Posterior vena cava (tissue), 2 donors: ENCODE results near the gene GPR149. TPM values are rescaled to one million over a fixed set of nuclear protein-coding genes. Genes with fewer than 3 reads are reported as not detected.
"Not testable (repeated sequence)": the region's sequence is repeated elsewhere in the genome, so short reads cannot be mapped to it uniquely, and the experiment has no call there.

ENCODE experiments used
- DNase-seq: peaks from one replicate; pipeline ENCODE4 v3.0.0-alpha.2; 2020; ENCODE audit warnings: low spot score
- intact Hi-C, 2 donors: fragments of 100-400 bp; cut with DNase I; formaldehyde crosslinking; loops; one replicate each; pipeline versions ENCODE4 v1.14.1 to v1.14.2; 2022 to 2023
- long read RNA-seq, 2 donors: library from polyadenylated mRNA; unstranded; transcript quantifications; one replicate each; pipeline ENCODE4 v2.0.0, GENCODE V29; 2020 to 2021
- total RNA-seq, 2 donors: library from RNA; stranded (reverse); fragmentation: NEBNext Ultra II Directional; extraction: Animal tissue kit (Norgen Biotek cat#: 25700); gene quantifications; one replicate each; pipeline ENCODE4 v1.2.1, GENCODE V29; 2021
- donor health status: DM: yes; HTN: yes; CAD: no.
- donor health status: DM: yes; HTN: yes; CAD: no.

GPR149 gene, protein sequence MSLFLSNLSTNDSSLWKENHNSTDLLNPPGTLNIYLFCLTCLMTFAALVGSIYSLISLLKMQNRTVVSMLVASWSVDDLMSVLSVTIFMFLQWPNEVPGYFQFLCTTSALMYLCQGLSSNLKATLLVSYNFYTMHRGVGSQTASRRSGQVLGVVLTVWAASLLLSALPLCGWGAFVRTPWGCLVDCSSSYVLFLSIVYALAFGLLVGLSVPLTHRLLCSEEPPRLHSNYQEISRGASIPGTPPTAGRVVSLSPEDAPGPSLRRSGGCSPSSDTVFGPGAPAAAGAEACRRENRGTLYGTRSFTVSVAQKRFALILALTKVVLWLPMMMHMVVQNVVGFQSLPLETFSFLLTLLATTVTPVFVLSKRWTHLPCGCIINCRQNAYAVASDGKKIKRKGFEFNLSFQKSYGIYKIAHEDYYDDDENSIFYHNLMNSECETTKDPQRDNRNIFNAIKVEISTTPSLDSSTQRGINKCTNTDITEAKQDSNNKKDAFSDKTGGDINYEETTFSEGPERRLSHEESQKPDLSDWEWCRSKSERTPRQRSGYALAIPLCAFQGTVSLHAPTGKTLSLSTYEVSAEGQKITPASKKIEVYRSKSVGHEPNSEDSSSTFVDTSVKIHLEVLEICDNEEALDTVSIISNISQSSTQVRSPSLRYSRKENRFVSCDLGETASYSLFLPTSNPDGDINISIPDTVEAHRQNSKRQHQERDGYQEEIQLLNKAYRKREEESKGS
- total RNA-seq: not detected
- long read RNA-seq, donor 1: 0 reads
- long read RNA-seq, donor 2: 0 reads

GRCh38 chr3:154430014-154430413, at the start of gene GPR149:
GPR149 (minus strand) TSS chr3:154430190; CDS start chr3:154429615, 575 bp downstream.
- intact Hi-C loops: no loop called here
- DNase-seq: no peak

DNA sequence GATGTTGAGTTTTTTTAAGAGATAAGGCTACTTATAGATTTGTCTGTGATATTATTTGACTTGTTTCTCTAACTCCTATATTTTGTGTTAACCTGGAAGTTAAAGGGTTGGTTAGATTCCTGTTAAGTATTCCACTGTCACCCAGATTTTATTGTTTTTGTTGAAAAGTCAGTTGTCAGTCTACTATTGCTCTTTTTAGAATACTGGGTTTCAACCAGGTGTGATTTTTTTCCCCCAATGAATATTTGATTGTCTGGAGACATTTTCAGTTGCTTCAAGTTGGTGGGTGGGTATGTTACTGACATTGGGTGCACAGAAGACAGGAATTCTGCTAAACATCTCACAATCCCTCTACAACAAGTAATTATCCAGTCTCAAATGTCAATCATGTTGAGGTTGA, 43.8 kb upstream of the GPR149 start:
- DNase-seq: no peak
- intact Hi-C loops: no loop called here

DNA sequence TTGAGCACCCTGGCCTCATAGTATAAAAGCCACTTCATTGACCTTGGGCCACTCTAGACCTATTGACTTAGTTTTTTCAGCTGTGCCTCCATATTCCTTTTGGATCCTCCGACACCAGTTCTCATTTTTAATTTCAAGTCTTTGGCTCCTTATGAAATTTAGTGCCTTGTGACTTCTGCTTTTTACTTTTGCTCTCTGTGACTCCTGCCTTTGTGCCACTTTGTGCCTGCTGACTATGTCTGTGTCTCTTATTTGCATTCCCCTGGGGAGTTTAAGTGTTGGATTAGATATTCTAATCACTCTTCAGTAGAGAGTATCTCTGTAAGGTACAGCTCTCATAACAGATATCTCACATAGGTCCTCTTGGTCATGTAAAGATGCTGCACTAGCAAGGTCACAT, 39.6 kb upstream of the GPR149 start:
- intact Hi-C loops: no loop called here
- no peak for DNase-seq

DNA sequence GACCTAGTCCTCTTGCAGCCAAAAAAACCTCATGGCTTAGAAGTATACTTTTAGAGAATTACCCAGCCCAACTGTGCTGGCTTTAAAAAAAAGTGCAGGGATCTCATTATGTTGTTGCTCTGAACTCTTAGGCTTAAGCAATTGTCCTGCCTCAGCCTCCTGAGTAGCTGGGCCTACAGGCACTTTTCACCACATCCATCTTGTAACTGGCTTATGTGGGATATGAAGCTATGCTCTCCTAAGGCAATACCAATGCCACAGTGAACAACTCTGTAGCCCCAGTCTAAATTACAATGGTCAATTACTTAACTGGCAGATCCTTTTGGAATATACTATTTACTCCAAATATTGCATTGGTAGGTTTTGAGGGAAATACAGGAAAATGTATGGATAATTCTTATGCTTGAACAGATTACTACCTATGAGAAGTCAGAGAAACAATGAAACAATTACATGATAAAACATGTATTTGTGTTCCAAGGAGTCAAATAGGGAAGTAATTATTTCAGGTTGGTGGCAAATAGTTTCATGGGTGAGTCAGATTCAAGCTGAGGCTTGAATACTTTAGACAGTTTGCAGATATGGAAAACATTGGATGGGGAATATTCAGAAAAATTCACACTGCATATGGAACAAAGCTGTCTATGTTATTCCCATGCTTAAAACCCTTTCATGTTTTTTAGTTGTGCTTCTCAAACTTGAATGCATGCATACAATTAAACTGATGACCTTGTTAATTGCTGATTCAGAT, 34.6 kb upstream of the GPR149 start:
- intact Hi-C loops: no loop called here
- no peak for DNase-seq

DNA sequence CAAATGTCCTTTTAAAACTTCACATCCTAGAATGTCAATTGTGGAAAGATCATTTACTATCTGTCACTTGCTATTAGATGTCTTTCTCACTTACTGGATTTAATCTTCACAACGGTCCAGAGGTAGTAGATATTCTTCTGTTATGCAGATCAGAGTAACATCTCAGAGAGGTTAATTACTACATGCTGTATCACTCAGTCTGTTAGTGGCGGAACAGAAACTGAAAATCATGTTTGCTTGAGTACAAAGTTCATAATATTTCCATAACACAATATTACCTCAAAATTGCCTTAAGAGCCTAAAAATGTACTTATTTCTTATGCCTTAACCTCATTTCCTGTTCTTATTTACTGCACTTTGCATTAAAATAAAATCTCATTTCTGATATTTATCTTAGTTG, 28.6 kb upstream of the GPR149 start:
- intact Hi-C loops: no loop called here
- no peak for DNase-seq

- intact Hi-C loops, DNase-seq: not testable (repeated sequence)
Measured at GRCh38 chr3:154439081-154439480, 9.1 kb upstream of the GPR149 start.

- intact Hi-C loops: no loop called here
Measured at GRCh38 chr3:154431043-154431442, 1.1 kb upstream of the GPR149 start.

GRCh38 chr3:154428286-154429206, 1.4 kb downstream of the GPR149 start:
- intact Hi-C loops: no loop called here
- peak; percentile 79 for DNase-seq

More at GRCh38 chr3:154431043-154431442, 1.1 kb upstream of the GPR149 start:
- no peak for DNase-seq

GRCh38 chr3:154427685-154428285, 2.2 kb downstream of the GPR149 start:
- intact Hi-C loops: no loop called here
- DNase-seq: peak; percentile 71

DNA sequence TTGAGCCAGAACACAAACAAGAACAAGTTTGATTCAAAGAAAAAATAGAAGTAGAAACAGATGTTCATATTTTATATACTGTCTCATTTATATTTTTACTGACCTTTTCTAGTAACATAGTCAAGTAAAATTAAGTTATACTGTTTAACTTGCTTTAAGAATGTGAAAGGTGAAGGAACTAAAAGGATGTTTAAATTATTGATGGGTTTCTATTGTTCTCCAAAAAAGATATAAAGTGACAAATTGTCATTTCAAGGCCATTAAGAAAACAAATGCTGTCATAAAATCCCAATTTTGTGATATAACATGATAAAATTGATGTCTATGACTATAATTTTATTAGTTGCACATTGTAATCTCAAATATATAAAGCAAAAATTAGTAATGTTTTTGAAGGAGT, 7.3 kb downstream of the GPR149 start:
- DNase-seq: no peak
- intact Hi-C loops: no loop called here

- intact Hi-C loops: no loop called here
- DNase-seq: no peak
Measured at GRCh38 chr3:154421083-154421482, 8.9 kb downstream of the GPR149 start.

- no peak for DNase-seq
- intact Hi-C loops: no loop called here
Measured at GRCh38 chr3:154398084-154398967, 31.7 kb downstream of the GPR149 start.

DNA sequence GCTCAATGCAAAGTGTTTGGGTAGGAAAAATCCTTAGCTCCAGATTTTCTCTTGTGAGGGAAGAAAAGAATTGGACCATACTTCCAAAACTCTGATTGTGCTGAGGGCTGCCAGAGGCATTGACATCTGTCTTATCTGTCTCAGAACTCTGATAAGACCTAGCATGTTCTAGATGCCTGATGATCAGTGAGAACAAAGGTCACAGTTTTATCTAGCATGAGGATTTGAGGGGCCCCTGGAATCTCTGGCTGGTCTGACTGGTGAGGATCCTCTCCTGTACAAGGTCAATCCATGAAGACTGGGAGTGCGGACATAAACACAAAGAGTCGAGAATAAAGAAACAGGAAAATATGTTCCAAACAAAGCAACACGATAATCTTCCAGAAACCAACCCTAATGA, 40.1 kb downstream of the GPR149 start:
- intact Hi-C loops: no loop called here

GRCh38 chr3:154384479-154384878, 45.5 kb downstream of the GPR149 start:
- intact Hi-C loops: no loop called here
- DNase-seq: no peak

More for the DNA sequence above, 40.1 kb downstream of the GPR149 start:
- no peak for DNase-seq

GRCh38 chr3:154378311-154378710, 51.7 kb downstream of the GPR149 start:
- intact Hi-C loops: no loop called here
- no peak for DNase-seq

GRCh38 chr3:154367221-154367620, 62.8 kb downstream of the GPR149 start:
- DNase-seq: no peak
- intact Hi-C loops: no loop called here

GRCh38 chr3:154364849-154365248, 65.1 kb downstream of the GPR149 start:
- intact Hi-C loops: no loop called here
- no peak for DNase-seq

GRCh38 chr3:154361099-154361498, 68.9 kb downstream of the GPR149 start:
- DNase-seq: no peak
- intact Hi-C loops: no loop called here
